GM21825 (cell line): ENCODE data around the gene LAIR1.
"Not testable (repeated sequence)": the region's sequence is repeated elsewhere in the genome, so short reads cannot be mapped to it uniquely, and the experiment has no call there.

ENCODE experiments used
- ATAC-seq: cut with Tn5 transposase; IDR thresholded peaks from one replicate; pipeline ENCODE4 v1.9.1; 2021; ENCODE audit warnings: mild to moderate bottlenecking, moderate library complexity; ENCODE audit not compliant: unreplicated experiment

Gene LAIR1, protein sequence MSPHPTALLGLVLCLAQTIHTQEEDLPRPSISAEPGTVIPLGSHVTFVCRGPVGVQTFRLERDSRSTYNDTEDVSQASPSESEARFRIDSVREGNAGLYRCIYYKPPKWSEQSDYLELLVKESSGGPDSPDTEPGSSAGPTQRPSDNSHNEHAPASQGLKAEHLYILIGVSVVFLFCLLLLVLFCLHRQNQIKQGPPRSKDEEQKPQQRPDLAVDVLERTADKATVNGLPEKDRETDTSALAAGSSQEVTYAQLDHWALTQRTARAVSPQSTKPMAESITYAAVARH

DNA sequence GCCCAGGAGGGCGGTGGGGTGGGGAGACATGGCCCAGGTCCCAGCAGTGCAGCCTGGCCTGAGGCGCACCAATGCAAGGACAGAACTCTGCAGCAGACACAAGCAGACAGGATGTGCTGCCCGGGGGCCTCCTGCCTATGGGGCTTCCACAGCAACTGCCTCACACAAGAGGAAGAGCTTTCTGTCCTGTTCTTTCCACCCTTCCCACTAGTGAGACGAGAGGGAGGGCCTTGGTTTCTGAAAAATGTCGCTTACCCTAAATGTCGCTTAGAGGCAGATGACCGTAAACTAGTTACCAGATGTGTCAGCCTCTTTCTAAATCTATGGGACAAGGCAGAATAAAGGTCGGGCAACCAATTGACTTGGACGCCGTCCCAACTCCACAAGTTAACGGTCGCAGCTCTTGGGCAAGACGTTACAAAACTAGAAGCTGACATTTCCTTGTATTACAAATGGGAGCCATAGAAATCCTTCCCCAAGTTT lies at the start of gene LAIR1:
LAIR1 (minus strand) TSS at position 157 of the 483 bp plus-strand sequence; CDS start at position 30, 127 bp downstream.
- ATAC-seq, result no peak

DNA sequence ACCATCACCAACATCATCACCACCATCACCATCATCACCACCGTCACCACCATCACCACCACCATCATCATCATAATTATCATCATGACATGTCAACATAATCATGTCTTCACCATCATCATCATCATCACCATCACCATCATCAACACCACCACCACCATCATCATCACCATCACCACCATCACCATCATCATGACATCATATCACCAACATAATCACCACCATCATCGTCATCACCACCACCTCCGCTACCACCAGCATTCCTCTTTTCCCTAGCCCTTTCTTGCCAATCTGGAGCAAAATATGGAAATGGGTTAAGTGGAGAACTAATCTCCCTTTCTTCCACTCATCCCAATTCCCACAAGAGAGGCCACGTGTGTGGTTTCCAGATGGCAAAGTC lies 49.4 kb upstream of the LAIR1 start:
- ATAC-seq, result no peak

DNA sequence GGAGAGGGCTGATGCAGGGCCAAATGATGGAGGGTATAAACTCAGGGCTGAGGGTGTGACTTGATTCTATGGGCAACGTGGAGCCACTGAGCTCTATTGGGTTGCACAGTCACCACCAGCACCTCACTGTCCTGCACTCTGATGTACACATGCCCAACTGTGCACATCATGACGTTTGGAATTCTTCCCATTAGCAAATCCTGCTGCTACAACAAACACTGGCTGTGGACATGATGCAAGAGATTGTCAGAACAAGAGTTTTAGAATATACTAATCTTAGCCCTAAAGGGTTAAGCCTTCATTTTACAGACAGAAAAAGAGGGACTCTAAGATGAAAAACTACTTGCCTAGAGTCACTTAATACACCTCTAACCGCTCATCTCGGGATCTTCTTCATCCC lies 48.1 kb upstream of the LAIR1 start:
- no peak for ATAC-seq

DNA sequence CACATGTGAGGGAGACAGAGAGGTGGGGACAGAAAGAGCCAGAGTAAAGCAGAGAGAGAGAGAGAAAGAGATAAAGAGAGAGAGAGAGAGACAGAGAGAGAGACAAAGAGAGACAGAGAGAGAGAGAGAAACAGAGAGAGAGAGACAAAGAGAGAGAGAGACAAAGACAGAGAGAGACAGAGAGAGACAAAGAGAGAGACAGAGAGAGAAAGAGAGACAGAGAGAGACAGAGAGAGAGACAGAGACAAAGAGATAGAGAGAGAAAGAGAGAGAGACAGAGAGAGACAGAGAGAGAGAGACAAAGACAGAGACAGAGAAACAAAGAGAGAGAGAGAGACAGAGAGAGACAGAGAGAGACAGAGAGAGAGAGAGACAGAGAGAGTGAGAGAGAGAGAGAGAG lies 46.3 kb upstream of the LAIR1 start:
- ATAC-seq, result no peak

GRCh38 chr19:54408456-54409026 lies 43.8 kb upstream of the LAIR1 start:
- ATAC-seq, result no peak

- ATAC-seq, result no peak
Measured at GRCh38 chr19:54407780-54408179, 43.0 kb upstream of the LAIR1 start.

GRCh38 chr19:54405628-54406027 lies 40.9 kb upstream of the LAIR1 start:
- no peak for ATAC-seq

DNA sequence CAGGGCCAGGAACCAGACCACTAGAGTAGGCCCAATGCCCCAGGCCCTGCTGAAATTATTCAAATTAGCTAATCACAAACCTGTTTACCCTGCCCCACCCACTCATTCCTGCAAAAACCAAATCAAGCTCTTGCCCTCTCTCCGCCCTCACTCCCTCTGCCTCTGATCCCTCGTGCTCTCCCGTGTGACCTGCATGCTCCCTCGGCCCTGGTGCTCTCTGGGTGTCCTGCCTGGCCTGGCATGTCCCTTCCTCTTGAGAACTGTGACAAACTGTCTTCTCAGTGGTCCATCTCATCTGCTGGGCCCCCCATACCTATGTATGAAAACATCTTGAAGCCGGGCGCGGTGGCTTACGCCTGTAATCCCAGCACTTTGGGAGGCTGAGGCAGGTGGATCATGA lies 38.3 kb upstream of the LAIR1 start:
- ATAC-seq, result no peak

DNA sequence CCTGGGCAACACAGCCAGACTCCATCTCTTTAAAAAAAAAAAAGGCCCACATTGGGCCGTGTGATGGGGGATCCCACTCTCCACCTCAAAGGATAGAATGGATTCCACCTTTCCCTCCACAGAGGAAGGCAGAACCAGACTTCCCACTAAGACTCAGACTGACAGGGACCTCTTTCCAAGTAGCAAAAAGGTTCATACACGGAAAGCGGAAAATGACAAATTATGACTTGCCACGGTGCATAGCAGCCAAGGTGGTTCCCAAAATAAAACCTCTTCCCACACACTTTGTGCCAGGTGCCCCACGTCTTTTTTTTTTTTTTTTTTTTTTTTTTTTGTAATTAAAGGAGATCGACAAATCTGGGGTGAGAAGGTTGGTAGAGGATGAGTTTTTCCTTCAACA lies 36.2 kb upstream of the LAIR1 start:
- ATAC-seq, result no peak

GRCh38 chr19:54399189-54399588 lies 34.5 kb upstream of the LAIR1 start:
- ATAC-seq, result no peak

DNA sequence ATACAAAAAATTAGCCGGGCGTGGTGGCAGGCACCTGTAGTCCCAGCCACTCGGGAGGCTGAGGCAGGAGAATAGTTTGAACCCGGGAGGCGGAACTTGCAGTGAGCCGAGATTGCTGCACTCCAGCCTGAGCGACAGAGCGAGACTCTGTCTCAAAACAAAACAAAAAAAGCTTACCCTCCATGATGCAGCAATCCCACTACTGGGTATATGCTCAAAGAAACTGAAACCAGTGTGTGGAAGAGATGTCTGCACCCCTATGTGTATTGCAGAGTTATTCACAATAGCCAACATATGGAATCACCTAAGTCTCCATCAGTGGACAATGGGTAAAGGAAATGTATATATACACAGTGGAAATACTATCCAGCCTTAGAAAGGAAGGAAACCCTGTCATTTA lies 31.0 kb upstream of the LAIR1 start:
- no peak for ATAC-seq

GRCh38 chr19:54393381-54393780 lies 28.6 kb upstream of the LAIR1 start:
- no peak for ATAC-seq

DNA sequence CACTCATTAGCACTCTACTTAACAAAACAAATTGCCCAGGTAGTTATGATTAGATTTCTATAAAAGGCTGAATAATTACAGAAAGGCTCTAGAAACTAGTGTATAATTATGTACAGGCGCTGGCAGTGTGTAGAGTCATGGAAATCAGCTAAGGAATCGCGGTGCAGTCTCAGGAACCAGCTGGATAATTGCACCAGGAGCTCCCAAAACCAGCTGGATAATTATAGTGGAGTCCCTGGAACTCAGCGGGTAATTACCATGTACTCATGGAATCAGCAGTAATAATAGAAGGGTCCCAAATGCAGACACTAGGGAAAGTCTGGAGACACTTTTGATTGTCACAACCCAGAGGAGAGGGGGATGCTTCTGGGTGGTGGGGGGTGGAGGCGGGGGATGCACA lies 27.4 kb upstream of the LAIR1 start:
- no peak for ATAC-seq

DNA sequence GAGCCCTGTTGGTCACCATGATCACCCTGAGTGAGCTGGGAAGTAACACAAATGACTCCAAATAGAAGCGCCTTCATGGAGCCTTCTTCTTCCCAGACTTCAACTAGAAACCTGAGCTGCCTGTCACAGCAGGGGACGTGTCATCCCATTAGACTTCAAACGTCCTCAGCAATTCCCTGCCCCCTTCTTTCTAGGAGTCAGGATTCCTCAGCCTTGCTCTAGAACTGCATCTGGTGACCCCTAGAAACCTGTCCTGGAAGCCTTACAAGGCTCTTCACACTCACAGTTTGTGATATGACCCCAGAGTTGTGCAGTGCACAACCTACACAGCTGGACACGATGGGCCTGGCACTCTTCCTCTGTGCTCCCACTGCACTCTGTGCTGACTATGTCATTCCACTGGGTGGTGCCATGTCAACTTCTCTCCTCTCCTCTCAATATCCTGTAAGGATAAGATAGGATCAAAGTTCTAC lies 26.9 kb upstream of the LAIR1 start:
- no peak for ATAC-seq

DNA sequence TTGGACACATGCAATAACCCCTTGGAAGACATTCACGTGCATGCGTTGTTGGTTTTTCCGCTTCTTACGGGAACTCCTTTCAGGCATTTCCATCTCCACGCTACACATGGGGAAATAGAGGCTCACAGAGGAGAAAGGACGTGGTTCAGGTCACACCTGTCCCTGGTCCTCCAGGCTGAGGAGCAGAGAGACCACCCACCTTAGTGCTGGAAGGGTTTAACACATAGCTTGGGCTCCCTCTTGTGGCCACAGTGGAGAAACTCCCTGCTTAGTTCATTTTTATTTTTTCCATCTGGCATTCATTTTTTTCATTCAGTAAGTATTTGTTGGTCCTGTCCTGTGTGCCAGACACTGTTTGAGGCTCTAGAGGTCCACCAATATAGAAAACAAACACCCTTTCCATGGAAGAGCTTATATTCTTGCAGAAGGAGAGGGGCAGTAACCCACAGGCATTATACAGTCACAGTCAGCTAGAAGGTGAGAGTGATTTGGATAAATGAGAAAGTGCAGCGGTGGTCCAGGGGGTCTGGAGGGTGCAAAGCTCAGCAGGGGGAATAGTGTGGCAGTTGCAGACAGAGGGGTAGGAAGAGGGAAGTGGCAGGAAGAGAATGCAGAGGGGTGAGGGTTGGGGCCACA lies 26.3 kb upstream of the LAIR1 start:
- ATAC-seq, result no peak

DNA sequence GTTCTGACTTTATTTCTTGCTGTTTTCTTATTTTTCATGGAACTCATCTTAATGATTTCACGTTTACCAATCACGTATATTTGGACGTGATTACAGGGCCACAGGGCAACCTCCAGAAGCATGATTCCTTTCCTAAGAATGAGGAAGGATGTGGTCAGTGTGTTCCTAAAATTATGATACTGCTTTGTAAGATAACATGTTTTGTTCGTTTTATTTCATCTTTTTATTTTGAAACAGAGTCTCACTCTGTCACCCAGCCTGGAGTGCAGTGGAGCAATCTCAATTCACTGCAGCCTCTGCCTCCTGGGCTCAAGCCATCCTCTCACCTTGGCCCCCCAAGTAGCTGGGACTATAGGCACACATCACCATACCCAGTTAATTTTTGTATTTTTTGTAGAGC lies 24.8 kb upstream of the LAIR1 start:
- ATAC-seq, result no peak

DNA sequence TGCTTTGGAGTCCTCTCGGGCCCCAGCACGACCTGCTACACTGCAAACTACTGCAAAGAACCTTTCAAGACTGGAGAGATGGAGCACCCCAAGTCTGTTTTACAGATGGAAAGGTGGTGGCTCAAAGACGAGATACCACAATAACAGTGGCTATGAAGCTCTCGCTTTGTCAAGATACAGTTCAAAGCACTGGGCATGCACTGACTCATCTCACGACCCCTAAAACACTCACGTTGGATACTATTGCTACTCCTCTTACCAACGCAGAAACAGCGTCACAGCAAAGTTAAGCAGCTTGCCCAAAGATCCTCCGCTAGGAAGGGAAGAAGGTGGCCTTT lies 24.0 kb upstream of the LAIR1 start:
- ATAC-seq, result no peak

GRCh38 chr19:54387991-54388801 lies 23.5 kb upstream of the LAIR1 start:
- ATAC-seq, result no peak

DNA sequence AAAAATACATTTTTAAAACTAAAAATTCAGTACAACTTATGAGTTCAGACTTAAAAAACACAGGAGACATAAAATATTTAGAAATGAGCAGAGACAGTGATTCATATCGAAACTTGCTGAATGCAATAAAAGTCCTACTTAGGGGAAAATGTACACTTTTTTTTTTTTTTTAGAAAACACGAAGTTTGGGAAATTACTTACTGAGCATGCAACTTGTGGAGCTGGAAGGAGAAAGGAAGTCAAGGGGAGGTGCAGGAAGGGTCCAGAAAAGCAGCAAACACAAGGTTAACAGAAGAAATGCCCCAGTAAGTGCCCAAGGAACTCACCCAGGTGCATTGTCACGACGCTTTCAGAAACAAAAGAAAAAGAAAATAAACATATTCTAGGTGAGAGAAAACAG lies 18.6 kb upstream of the LAIR1 start:
- ATAC-seq, result no peak

- not testable (repeated sequence) for ATAC-seq
Measured at GRCh38 chr19:54382041-54382440, 17.3 kb upstream of the LAIR1 start.

DNA sequence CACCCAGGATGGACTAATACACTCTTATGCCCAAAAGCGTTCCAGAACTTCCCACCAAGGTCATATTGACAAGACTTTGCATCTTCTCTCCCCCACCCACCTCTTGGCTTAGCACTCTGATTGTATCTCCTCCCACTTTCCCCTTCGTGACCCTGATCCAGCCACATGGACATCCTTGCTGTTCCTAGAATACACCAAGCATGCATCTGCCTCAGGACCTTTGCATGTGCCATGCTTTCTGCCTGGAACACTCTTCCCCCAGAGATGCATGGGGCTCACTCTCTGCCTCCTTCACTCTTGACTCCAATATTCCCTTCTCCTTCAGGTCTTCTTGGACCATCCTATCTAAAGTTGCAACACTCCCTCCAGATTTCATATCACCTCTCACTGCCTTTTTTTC lies 16.2 kb upstream of the LAIR1 start:
- no peak for ATAC-seq
